H1 (cell line): ENCODE results near the gene ITGB4.

Experiments used
- BACH1 ChIP-seq: IDR thresholded peaks from 2 replicates; pipeline ENCODE4 v1.6.1; 2012; ENCODE audit warnings: low read length, improper control_type of control experiment
- CTBP2 ChIP-seq: IDR thresholded peaks from 2 replicates; pipeline ENCODE4 v1.7.0; 2011; ENCODE audit warnings: borderline replicate concordance, mild to moderate bottlenecking, moderate library complexity, mixed read lengths, low read length; ENCODE audit not compliant: insufficient read depth, insufficient read length
- CTCF ChIP-seq, 3 experiments: IDR thresholded peaks; 1 replicate in 2 of 3; 2 replicates in 1 of 3; pipeline versions ENCODE4 v1.5.1 to v1.6.1; 2011; ENCODE audit warnings: low read length in 3 of 3, mild to moderate bottlenecking in 3 of 3, inconsistent platforms in 2 of 3, low read depth in 1 of 3, moderate library complexity in 1 of 3; ENCODE audit not compliant: insufficient read depth in 1 of 3; ENCODE audit errors: control extremely low read depth in 1 of 3
- EGR1 ChIP-seq: IDR thresholded peaks from 2 replicates; pipeline ENCODE4 v1.6.1; 2011; ENCODE audit warnings: low read depth, low read length, borderline replicate concordance
- EZH2 ChIP-seq: fragments of 200-600 bp; sonication (generic); IDR thresholded peaks from 2 replicates; pipeline ENCODE4 v1.7.1; 2012; ENCODE audit warnings: low read depth, mild to moderate bottlenecking, moderate library complexity, low read length, inconsistent platforms; ENCODE audit not compliant: severe bottlenecking
- HDAC2 ChIP-seq, 2 experiments: fragments of 300-600 bp in 1 of 2; sonication (generic) in 1 of 2; IDR thresholded peaks; 2 replicates each; pipeline ENCODE4 v1.6.1; 2011 to 2012; ENCODE audit warnings: low read depth in 2 of 2, low read length in 2 of 2, mild to moderate bottlenecking in 2 of 2, moderate library complexity in 2 of 2, borderline replicate concordance in 1 of 2, inconsistent platforms in 1 of 2
- POLR2AphosphoS5 ChIP-seq: IDR thresholded peaks from 2 replicates; pipeline ENCODE4 v1.6.1; 2011; ENCODE audit warnings: low read depth, low read length
- RAD21 ChIP-seq, 2 experiments: IDR thresholded peaks in 1 of 2; conservative IDR thresholded peaks in 1 of 2; 2 replicates each; pipeline ENCODE4 v1.6.1; 2011; ENCODE audit warnings: low read depth in 2 of 2, low read length in 2 of 2, improper control_type of control experiment in 1 of 2, inconsistent platforms in 1 of 2, mild to moderate bottlenecking in 1 of 2, moderate library complexity in 1 of 2
- RFX5 ChIP-seq: IDR thresholded peaks from 2 replicates; pipeline ENCODE4 v1.6.1; 2011; ENCODE audit warnings: low read depth, low read length, improper control_type of control experiment, borderline replicate concordance
- SIRT6 ChIP-seq: IDR thresholded peaks from one replicate; pipeline ENCODE4 v1.7.1; 2012; ENCODE audit warnings: low read length, inconsistent platforms
- SP1 ChIP-seq: IDR thresholded peaks from 2 replicates; pipeline ENCODE4 v1.6.1; 2011; ENCODE audit warnings: low read depth, low read length
- TAF1 ChIP-seq: IDR thresholded peaks from 2 replicates; pipeline ENCODE4 v1.6.1; 2011; ENCODE audit warnings: mild to moderate bottlenecking, low read depth, low read length
- ZNF274 ChIP-seq: IDR thresholded peaks from 2 replicates; pipeline ENCODE4 v1.7.0; 2012; ENCODE audit warnings: low read length, borderline replicate concordance; ENCODE audit errors: extremely low read depth

GRCh38 chr17:75765981-75766380, 44.7 kb downstream of the ITGB4 start:
- TF ChIP-seq CTCF (IDR thresholded peaks at IDR 0.05; ENCODE audit: control extremely low read depth in 1 of 3, insufficient read depth in 1 of 3, low read depth in 1 of 3, low read length in 3 of 3) = no peak
- TF ChIP-seq SP1 = no peak
- TF ChIP-seq SIRT6 = no peak
- TF ChIP-seq TAF1 = no peak
- no peak for TF ChIP-seq RAD21 (IDR thresholded peaks at IDR 0.05 in 1 of 2, conservative IDR thresholded peaks at IDR 0.05 in 1 of 2; ENCODE audit: low read depth in 2 of 2, low read length in 2 of 2)
- TF ChIP-seq BACH1 = no peak
- TF ChIP-seq POLR2AphosphoS5 = no peak
- TF ChIP-seq HDAC2 (IDR thresholded peaks at IDR 0.05; ENCODE audit: borderline replicate concordance in 1 of 2, low read depth in 2 of 2, low read length in 2 of 2) = no peak
- no peak for TF ChIP-seq RFX5
- TF ChIP-seq EZH2 = no peak
- TF ChIP-seq CTBP2 = no peak
- TF ChIP-seq EGR1 = no peak
- TF ChIP-seq ZNF274 = no peak
